BLaER1 (cell line): Measurements from ENCODE around the gene RANBP17.
"Not testable (repeated sequence)": the region's sequence is repeated elsewhere in the genome, so short reads cannot be mapped to it uniquely, and the experiment has no call there.

Source experiments
- H3K27ac ChIP-seq: shearing (Covaris generic); formaldehyde crosslinking; 2 replicates; pipeline ENCODE4 v1.8.1; 2022
- H3K27me3 ChIP-seq: shearing (Covaris generic); formaldehyde crosslinking; 2 replicates; pipeline ENCODE4 v1.8.1; 2022
- H3K36me3 ChIP-seq: shearing (Covaris generic); formaldehyde crosslinking; 2 replicates; pipeline ENCODE4 v1.8.1; 2022
- H3K4me1 ChIP-seq: shearing (Covaris generic); formaldehyde crosslinking; 2 replicates; pipeline ENCODE4 v1.8.1; 2022
- H3K4me2 ChIP-seq: shearing (Covaris generic); formaldehyde crosslinking; 2 replicates; pipeline ENCODE4 v1.8.1; 2022
- H3K4me3 ChIP-seq: shearing (Covaris generic); formaldehyde crosslinking; 2 replicates; pipeline ENCODE4 v1.8.1; 2022
- H3K9ac ChIP-seq: shearing (Covaris generic); formaldehyde crosslinking; 2 replicates; pipeline ENCODE4 v1.8.1; 2022
- H3K9me3 ChIP-seq: shearing (Covaris generic); formaldehyde crosslinking; 2 replicates; pipeline ENCODE4 v1.8.1; 2022
- H4K20me1 ChIP-seq: shearing (Covaris generic); formaldehyde crosslinking; 2 replicates; pipeline ENCODE4 v1.8.1; 2022
- Cebpa-rat ChIP-seq: shearing (Covaris generic); IDR thresholded peaks from 2 replicates; pipeline ENCODE4 v1.8.1; 2022

RANBP17 gene

DNA sequence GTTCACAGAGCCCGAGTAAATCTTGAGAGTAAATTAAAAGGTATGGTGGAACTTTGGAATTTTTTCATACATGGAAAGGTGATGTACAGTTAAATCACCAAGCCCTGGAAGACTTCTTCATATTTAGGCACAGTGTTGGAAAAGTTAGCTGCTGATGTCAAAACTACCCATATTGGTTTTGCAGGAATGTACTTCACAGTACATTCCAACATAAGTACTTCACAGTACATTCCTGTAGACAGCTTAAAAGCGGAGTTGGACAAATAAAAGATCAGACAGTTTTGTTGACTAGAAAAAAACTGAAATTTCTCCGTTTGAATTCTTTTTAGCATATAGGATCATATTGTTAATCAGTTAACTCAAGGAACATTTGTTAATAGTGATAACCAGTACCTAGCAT is 1.8 kb downstream of the RANBP17 start:
- peaks cover 41% of the 10 kb centered on the region for H3K9me3 ChIP-seq
- no peak for TF ChIP-seq Cebpa-rat
- no peaks in the 10 kb centered on the region for H3K4me1 ChIP-seq
- H3K4me3 ChIP-seq = no peak overlapping the region
- no peaks in the 10 kb centered on the region for H3K27me3 ChIP-seq
- no peaks in the 10 kb centered on the region for H4K20me1 ChIP-seq
- no peak overlapping the region for H3K4me2 ChIP-seq
- H3K9ac ChIP-seq = no peak overlapping the region
- no peak overlapping the region for H3K27ac ChIP-seq
- no peaks in the 10 kb centered on the region for H3K36me3 ChIP-seq

DNA sequence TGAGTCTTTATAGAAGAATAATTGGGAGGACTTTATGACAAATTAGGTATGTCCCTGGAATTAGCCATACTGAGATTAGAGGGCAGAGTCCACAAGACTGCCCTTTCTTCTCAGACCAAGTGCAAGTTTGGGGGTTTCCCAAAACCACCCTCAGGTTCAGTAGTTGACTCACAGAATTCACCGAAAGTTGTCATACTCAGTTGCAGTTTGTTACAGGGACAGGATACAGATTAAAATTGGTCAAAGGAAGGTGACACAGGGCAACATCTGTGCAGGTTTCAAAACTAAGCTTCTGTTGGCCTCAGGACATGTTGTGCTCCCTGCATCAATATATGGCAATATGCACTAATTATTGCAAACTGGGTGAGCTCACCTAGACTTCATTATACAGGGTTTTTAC is 3.8 kb downstream of the RANBP17 start:
- no peak for TF ChIP-seq Cebpa-rat
- Histone ChIP-seq H3K9me3 (peaks cover 25% of the 10 kb centered on the region), H3K27ac (no peak overlapping the region), H3K4me3 (no peak overlapping the region), H3K4me2 (no peak overlapping the region), H3K36me3 (no peaks in the 10 kb centered on the region), H4K20me1 (no peaks in the 10 kb centered on the region), H3K4me1 (no peaks in the 10 kb centered on the region), H3K27me3 (no peaks in the 10 kb centered on the region), H3K9ac (no peak overlapping the region)

DNA sequence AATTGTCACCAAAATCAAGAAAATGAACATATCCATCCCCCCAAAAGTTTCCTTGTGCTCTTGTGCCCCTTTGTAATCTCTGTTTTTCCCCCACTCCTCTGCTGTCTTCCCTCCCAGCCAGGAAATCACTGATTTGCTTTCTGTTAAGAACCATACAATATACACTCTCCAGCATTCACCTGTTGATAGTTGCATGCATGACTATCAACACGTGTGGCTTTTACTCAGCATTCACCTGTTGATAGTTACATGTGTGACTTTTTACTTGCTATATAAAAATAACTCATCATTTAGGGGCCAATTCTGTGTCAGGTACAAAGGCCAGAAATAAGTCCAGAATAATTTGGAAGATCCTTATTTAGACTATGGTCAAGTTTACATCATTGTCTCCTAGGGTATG is 6.0 kb downstream of the RANBP17 start:
- Histone ChIP-seq H3K27ac (no peak overlapping the region), H3K9ac (no peak overlapping the region)
- no peak for TF ChIP-seq Cebpa-rat

DNA sequence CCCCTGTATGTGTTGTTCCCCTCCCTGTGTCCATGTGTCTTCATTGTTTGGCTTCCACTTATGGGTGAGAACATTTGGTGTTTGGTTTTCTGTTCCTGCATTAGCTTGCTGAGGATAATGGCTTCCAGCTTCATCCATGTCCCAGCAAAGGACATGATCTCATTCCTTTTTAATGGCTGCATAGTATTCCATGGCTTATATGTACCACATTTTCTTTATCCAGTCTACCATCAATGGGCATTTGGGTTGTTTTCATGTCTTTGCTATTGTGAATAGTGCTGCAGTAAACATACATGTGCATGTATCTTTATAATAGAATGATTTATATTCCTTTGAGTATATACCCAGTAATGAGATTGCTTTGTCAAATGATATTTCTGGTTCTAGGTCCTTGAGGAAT is 8.6 kb downstream of the RANBP17 start:
- H4K20me1 ChIP-seq, H3K4me2 ChIP-seq, H3K36me3 ChIP-seq, H3K9ac ChIP-seq, H3K27ac ChIP-seq, H3K4me3 ChIP-seq, H3K4me1 ChIP-seq, H3K27me3 ChIP-seq, H3K9me3 ChIP-seq: not testable (repeated sequence)

More for the DNA sequence above, 6.0 kb downstream of the RANBP17 start:
- H3K4me3 ChIP-seq = no peak overlapping the region
- H3K4me2 ChIP-seq = no peak overlapping the region
- H3K9me3 ChIP-seq = peaks cover 13% of the 10 kb centered on the region
- no peaks in the 10 kb centered on the region for H3K27me3 ChIP-seq
- H4K20me1 ChIP-seq = no peaks in the 10 kb centered on the region
- H3K4me1 ChIP-seq = no peaks in the 10 kb centered on the region
- no peaks in the 10 kb centered on the region for H3K36me3 ChIP-seq

DNA sequence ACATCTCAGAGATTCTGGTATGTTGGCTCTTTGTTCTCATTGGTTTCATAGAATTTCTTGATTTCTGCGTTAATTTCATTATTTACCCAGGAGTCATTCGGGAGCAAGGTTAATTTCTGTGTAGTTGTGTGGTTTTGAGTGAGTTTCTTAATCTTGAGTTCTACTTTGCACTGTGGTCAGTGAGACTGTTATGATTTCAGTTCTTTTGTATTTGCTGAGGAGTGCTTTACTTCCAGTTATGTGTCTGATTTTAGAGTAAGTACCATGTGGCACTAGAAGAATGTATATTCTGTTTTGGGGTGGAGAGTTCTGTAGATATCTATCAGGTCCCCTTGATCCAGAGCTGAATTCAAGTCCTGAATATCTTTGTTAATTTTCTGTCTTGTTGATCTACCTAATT is 12.2 kb downstream of the RANBP17 start:
- Histone ChIP-seq H3K27me3 (no peaks in the 10 kb centered on the region), H3K9ac (no peak overlapping the region), H3K4me1 (no peaks in the 10 kb centered on the region), H3K36me3 (no peaks in the 10 kb centered on the region), H3K4me3 (no peak overlapping the region), H3K9me3 (peaks cover 18% of the 10 kb centered on the region), H4K20me1 (no peaks in the 10 kb centered on the region), H3K4me2 (no peak overlapping the region), H3K27ac (no peak overlapping the region)
- no peak for TF ChIP-seq Cebpa-rat

DNA sequence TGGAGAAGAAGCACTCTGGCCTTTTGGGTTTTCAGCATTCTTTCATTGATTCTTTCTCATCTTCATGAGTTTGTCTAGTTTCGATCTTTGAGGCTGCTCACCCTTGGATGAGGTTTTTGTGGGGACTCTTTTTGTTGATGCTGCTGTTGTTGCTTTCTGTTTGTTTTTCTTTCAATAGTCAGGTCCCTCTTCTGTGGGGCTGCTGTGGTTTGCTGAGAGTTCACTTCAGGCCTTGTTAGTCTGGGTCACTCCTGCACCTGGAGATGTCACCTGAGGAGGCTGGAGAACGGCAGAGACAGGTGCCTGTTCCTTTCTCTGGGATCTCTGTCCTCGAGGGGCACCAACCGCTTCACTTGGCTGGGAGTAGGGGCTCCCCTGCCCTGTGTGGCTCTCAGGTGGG is 14.0 kb downstream of the RANBP17 start:
- H3K4me3 ChIP-seq = no peak overlapping the region
- H3K27ac ChIP-seq = no peak overlapping the region
- no peak overlapping the region for H3K9ac ChIP-seq
- H3K4me1 ChIP-seq = no peaks in the 10 kb centered on the region
- peaks cover 18% of the 10 kb centered on the region for H3K9me3 ChIP-seq
- H3K4me2 ChIP-seq = no peak overlapping the region
- no peaks in the 10 kb centered on the region for H3K36me3 ChIP-seq
- no peaks in the 10 kb centered on the region for H3K27me3 ChIP-seq
- no peaks in the 10 kb centered on the region for H4K20me1 ChIP-seq
- no peak for TF ChIP-seq Cebpa-rat

DNA sequence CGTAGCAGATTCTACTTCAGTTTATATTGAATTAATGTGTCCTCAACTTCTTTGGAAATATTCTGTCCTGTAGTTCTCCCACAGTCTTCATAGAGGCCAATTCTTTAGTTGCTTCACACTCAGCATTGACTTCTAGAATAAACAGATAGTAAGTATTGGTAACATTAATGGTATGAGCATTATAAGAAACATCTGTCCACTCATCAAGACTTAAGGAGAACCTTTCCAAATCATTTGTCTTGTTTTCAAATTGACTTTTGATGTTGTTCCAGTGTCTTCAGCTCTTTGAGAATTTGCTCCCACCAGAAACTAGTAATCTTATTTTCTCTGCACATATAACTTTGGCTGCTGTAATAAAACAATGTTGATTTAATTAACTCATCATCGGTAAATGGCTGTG is 18.3 kb downstream of the RANBP17 start:
- no peaks in the 10 kb centered on the region for H4K20me1 ChIP-seq
- H3K9me3 ChIP-seq = peaks cover 8% of the 10 kb centered on the region; the same call in 1 of the 2 replicates
- no peaks in the 10 kb centered on the region for H3K27me3 ChIP-seq
- H3K4me2 ChIP-seq = no peak overlapping the region
- no peak overlapping the region for H3K4me3 ChIP-seq
- H3K36me3 ChIP-seq = no peaks in the 10 kb centered on the region
- TF ChIP-seq Cebpa-rat = no peak
- H3K27ac ChIP-seq = no peak overlapping the region
- H3K4me1 ChIP-seq = no peaks in the 10 kb centered on the region
- no peak overlapping the region for H3K9ac ChIP-seq

DNA sequence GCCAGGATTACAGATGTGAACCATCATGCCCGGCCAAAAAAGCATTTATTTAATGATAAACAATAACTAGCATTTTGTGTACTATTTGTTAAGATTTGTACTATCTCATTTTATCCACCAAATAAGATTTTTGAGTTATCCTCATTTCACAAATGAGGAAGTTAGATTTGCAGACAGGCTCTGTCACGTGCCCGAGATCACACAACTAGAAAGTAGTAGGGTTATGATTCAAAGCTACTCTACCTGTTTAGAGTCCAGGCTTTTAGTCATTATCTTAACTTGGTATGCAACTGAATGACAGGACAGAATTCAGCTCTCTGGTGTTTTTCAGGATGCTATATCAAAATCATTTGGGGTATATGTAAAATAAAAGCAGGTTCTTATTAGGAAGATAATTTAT is 20.5 kb downstream of the RANBP17 start:
- H3K4me2 ChIP-seq = no peak overlapping the region
- no peaks in the 10 kb centered on the region for H3K36me3 ChIP-seq
- no peaks in the 10 kb centered on the region for H4K20me1 ChIP-seq
- no peak overlapping the region for H3K4me3 ChIP-seq
- H3K4me1 ChIP-seq = no peaks in the 10 kb centered on the region
- H3K27me3 ChIP-seq = no peaks in the 10 kb centered on the region
- no peak overlapping the region for H3K27ac ChIP-seq
- H3K9me3 ChIP-seq = no peaks in the 10 kb centered on the region
- no peak overlapping the region for H3K9ac ChIP-seq
- TF ChIP-seq Cebpa-rat = no peak

DNA sequence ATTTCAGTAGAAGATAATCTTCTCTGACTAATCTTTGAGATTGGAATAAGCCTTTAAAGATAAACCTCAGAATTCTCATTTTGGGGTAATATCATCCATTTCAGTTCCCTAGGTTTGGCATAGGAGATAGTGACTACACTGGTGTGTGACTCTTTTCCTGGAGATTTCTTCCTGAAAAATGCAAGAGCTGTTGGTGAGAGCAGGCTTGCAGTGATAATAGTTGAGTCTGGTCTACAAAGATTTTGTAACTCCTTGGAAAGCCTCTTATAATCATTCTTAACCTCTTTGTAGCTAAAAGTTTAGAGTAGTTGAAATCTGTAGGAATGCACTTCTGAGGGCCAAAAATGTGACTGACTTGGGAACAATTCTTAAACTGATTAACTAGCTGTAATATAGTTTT is 23.4 kb downstream of the RANBP17 start:
- Histone ChIP-seq H3K4me1 (no peaks in the 10 kb centered on the region), H3K9ac (no peak overlapping the region), H4K20me1 (no peaks in the 10 kb centered on the region), H3K4me3 (no peak overlapping the region), H3K27ac (no peak overlapping the region), H3K36me3 (no peaks in the 10 kb centered on the region), H3K9me3 (no peaks in the 10 kb centered on the region), H3K4me2 (no peak overlapping the region), H3K27me3 (no peaks in the 10 kb centered on the region)
- no peak for TF ChIP-seq Cebpa-rat

DNA sequence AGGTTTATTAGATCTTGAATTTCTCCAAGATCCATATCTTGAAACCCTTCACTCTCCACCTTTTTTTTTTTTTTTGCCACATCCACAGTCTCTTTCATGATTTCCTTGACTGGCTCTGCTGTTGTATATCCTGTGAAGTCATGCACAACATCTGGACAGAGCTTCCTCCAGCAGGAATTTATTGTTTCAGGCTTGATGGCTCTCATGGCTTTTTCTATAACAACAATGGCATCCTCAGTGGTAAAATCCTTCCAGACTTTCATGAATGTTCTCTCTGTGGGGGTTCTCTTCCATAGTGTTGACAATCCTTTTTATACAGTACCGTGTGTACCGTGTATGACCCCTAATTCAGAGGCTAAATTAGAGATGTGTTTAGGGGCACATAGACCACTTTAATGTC is 24.0 kb downstream of the RANBP17 start:
- Histone ChIP-seq H3K9ac (no peak overlapping the region), H4K20me1 (no peaks in the 10 kb centered on the region), H3K4me1 (no peaks in the 10 kb centered on the region), H3K4me2 (no peak overlapping the region), H3K27ac (no peak overlapping the region), H3K4me3 (no peak overlapping the region), H3K27me3 (no peaks in the 10 kb centered on the region), H3K36me3 (no peaks in the 10 kb centered on the region), H3K9me3 (no peaks in the 10 kb centered on the region)
- no peak for TF ChIP-seq Cebpa-rat

DNA sequence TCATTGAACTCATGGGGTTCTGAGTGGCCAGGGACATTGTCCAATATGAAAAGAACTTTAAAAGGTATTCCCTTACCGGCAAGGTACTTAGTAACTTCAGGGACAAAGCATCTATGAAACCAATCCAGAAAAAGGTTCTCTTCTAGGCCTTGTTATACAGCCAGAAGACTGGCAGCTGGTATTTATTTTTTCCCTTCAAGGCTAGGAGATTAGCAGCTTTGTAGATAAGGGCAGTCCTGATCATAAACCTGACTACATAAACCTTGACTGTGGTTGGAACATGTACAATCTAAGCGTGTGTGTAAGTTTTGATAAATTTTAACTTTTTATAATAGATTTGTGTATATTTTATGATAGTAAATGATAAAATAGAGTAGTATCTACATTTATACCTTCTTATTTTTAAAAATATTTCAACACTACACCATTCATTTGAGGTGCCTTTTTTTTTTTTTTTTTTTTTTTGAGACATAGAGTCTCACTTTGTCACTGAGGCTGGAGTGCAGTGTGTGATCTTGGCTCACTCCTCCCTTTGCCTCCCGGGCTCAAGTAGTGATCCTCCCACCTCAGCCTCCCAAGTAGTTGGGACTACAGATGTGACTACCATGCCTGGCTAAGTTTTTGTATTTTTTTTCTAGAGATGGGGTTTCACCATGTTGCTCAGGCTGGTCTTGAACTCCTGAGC is 24.5 kb downstream of the RANBP17 start:
- Histone ChIP-seq H3K4me3 (no peak overlapping the region), H3K27me3 (no peaks in the 10 kb centered on the region), H3K4me1 (no peaks in the 10 kb centered on the region), H3K36me3 (no peaks in the 10 kb centered on the region), H3K9ac (no peak overlapping the region), H3K4me2 (no peak overlapping the region), H3K27ac (no peak overlapping the region), H4K20me1 (no peaks in the 10 kb centered on the region), H3K9me3 (no peaks in the 10 kb centered on the region)
- TF ChIP-seq Cebpa-rat = no peak
